ENCODE data around the gene SV2B. TPM values are rescaled to one million over a fixed set of nuclear protein-coding genes. Genes with fewer than 3 reads are reported as not detected.

Gene SV2B
- polyA plus RNA-seq, 2 of the 4 experiments (the other 2 are of a cell fraction), result 0.05 TPM; not detected in 1

GRCh38 chr15:91199511-91199910 is 99.5 kb downstream of the SV2B start (continued):
- no peak for TF ChIP-seq MAFK (IDR thresholded peaks at IDR 0.05; ENCODE audit: partially characterized antibody)

- POLR2A ChIA-PET, result no interaction called here
- WGBS (ENCODE audit: missing lambda C conversion rate), result 21% methylated on average over 5 of the region's 5 CpGs
- no peak overlapping the region for H3K4me3 ChIP-seq
- ATAC-seq (no peak), DNase-seq (ENCODE audit: low read depth in 1 of 2, low spot score in 1 of 2) (no peak), FAIRE-seq (no peak)
- TF ChIP-seq MAFK (IDR thresholded peaks at IDR 0.05; ENCODE audit: partially characterized antibody), result no peak
- no peak for TF ChIP-seq E2F6 (IDR thresholded peaks at IDR 0.05; ENCODE audit: borderline replicate concordance, low read depth)
- TF ChIP-seq RAD21 (conservative IDR thresholded peaks at IDR 0.05 in 1 of 2, IDR thresholded peaks at IDR 0.05 in 1 of 2), result no peak
- CTCF ChIA-PET, result no interaction called here
- H3K9me3 ChIP-seq, result no peaks in the 10 kb centered on the region
- H3K4me2 ChIP-seq, result no peak overlapping the region
- no peak overlapping the region for H3K27ac ChIP-seq
- no peaks in the 10 kb centered on the region for H3K4me1 ChIP-seq
These were observed 100.2 kb downstream of the SV2B start for GRCh38 chr15:91200101-91200754.

- TF ChIP-seq HOXA7 (CRISPR knock-in tag; IDR thresholded peaks at IDR 0.05) (no peak), ELK1 (IDR thresholded peaks at IDR 0.05; ENCODE audit: low read depth, low read length) (no peak), NPAS2 (CRISPR knock-in tag; IDR thresholded peaks at IDR 0.05; ENCODE audit: borderline replicate concordance) (no peak), POLR2AphosphoS2 (conservative IDR thresholded peaks at IDR 0.05; ENCODE audit: low read length) (no peak), FOXS1 (CRISPR knock-in tag; IDR thresholded peaks at IDR 0.05) (no peak), FOSB (CRISPR knock-in tag; IDR thresholded peaks at IDR 0.05) (no peak), NR3C1 (IDR thresholded peaks at IDR 0.05) (no peak), ESRRA (IDR thresholded peaks at IDR 0.05; ENCODE audit: borderline replicate concordance, low read length) (no peak), MAFK (IDR thresholded peaks at IDR 0.05; ENCODE audit: partially characterized antibody) (no peak), KDM5A (IDR thresholded peaks at IDR 0.05) (no peak), GATA3 (IDR thresholded peaks at IDR 0.05; ENCODE audit: borderline replicate concordance) (no peak), BHLHE40 (IDR thresholded peaks at IDR 0.05; ENCODE audit: low read depth, low read length) (no peak), HEYL (CRISPR knock-in tag; IDR thresholded peaks at IDR 0.05) (no peak), CEBPB (IDR thresholded peaks at IDR 0.05) (no peak), RARB (CRISPR knock-in tag; IDR thresholded peaks at IDR 0.05) (no peak), MYC (IDR thresholded peaks at IDR 0.05; ENCODE audit: borderline replicate concordance, low read length) (no peak), HES2 (IDR thresholded peaks at IDR 0.05) (no peak)
- FAIRE-seq (no peak), ATAC-seq (no peak), DNase-seq (ENCODE audit: low read depth in 1 of 2, low spot score in 1 of 2) (no peak)
- Histone ChIP-seq H3K4me3 (no peak overlapping the region), H3K4me1 (no peaks in the 10 kb centered on the region), H3K27ac (no peak overlapping the region), H3K9me3 (no peaks in the 10 kb centered on the region), H3K4me2 (no peak overlapping the region)
- ChIA-PET POLR2A (no interaction called here), CTCF (interaction anchor here (1.2 to 1.5 kb wide), 2 partner anchors 8 to 147 kb away, joined by 3 to 4 read pairs; no protein-coding TSS in a partner anchor)
These were observed 102.5 kb downstream of the SV2B start for GRCh38 chr15:91202510-91203102.
